ENCODE measurements around the gene TSPAN3. TPM values are rescaled to one million over a fixed set of nuclear protein-coding genes. Genes with fewer than 3 reads are reported as not detected.

TSPAN3 gene
- total RNA-seq, 2 experiments from 2014 or later: 49.1 to 49.4 TPM

GRCh38 chr15:77091097-77091496, 20.2 kb upstream of the TSPAN3 start:
- CTCF ChIA-PET: no interaction called here
- POLR2A ChIA-PET: no interaction called here

DNA sequence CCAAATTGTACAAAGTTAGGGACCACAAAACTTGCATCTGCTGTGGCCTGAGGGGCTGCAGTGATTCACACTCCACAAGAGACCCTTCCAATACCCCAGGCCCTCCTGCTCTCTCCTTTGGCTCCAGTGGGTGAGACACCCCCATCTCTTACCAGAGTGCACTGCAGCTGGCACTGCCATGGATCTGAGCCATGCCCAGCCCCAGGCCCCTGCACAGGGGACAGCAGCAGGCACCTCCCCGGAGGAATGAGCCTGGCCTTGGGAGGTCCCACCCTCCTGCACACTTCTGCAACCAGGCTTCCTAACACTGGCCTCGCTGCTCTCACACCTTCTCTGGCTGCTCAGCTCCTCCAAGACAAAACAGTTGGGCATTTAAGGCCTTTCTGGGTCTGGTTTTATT, 16.3 kb upstream of the TSPAN3 start:
- CTCF ChIA-PET: no interaction called here

GRCh38 chr15:77085297-77085696, 14.4 kb upstream of the TSPAN3 start:
- POLR2A ChIA-PET: no interaction called here
- CTCF ChIA-PET: no interaction called here

More for the DNA sequence above, 16.3 kb upstream of the TSPAN3 start:
- POLR2A ChIA-PET: interaction anchor here (0.6 kb wide), 1 partner anchor 74 kb away, joined by 3 read pairs; no protein-coding TSS in a partner anchor

DNA sequence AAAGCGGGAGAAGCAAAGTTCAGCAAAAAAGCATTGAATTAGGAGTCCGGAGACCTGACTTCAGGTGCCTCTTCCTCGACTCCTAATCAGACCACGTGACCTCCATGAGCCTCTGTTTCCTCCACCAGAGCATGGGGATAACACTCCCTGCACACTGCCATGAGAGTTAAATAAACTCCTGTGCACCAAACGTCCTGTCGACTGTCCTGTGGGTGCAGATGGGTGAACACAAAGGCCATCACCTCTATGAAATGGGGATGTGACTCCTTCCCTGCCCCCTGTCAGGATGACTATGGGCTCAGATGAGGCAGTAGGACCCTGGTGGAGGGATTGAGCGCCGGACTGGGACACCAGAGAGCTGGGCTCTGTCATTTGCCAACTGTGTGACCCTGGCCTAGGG, 13.5 kb upstream of the TSPAN3 start:
- ChIA-PET POLR2A (no interaction called here), CTCF (no interaction called here)

DNA sequence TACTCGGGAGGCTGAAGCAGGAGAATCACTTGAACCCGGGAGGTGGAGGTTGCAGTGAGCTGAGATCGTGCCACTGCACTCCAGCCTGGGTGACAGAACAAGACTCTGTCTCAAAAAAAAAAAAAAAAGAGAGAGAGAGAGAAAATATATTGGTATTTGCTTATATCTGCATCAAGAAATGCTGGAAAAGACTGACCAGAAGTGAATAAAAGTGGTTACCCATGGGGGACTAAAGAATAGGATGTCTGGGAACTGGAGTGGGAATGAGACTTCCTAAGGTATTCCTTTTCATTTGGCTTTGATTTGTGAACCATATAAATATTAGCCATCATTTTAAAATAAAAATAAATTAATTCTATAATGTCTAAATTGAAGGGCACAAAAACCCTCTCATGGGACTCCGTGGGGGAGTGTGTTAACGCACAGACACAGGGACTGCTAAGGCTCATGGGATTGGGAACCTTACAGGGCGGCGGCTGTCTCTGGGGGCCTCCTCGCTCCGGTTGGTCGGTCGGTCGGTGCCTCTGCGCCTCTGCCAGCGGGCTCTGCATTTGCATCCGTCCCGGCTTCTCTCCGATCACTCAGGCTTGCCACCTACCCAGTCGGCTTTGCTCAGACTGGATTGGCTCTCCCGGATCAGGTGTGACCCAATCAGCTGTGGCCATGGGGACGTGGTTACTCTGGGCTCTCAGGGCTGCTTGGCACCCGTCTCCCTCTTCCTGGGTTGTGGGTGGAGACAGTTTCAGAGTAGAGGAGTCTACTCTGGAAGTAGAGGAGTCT, 12.7 kb upstream of the TSPAN3 start:
- POLR2A ChIA-PET: no interaction called here
- CTCF ChIA-PET: interaction anchor here (0.9 to 1.5 kb wide), 2 partner anchors 110 to 460 kb away, joined by 3 to 6 read pairs; no protein-coding TSS in a partner anchor

DNA sequence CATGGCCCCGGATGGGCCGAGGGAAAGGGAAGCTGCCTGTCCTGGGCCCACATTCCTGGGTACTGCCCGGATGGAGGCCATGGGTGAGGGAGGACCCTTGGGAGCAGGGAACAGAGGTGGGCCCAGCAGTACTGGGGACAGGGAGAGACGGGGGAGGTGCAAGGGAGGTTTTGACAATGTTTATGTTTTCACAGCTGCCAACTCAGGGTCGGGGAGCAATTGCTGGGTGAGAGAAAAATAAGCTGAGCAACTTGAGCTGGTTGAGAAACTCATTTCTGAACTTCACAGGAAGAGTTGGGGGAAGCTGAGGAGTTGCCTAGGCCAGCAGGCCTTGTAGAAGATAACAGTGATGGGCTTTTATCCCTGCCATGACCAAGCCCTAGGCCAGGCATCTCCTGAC, 11.1 kb upstream of the TSPAN3 start:
- ChIA-PET CTCF (interaction anchor here (1.1 to 1.5 kb wide), 2 partner anchors 60 to 461 kb away, joined by 3 to 6 read pairs; no protein-coding TSS in a partner anchor), POLR2A (no interaction called here)

GRCh38 chr15:77076323-77076915, 5.5 kb upstream of the TSPAN3 start:
- ChIA-PET CTCF (no interaction called here), POLR2A (no interaction called here)

DNA sequence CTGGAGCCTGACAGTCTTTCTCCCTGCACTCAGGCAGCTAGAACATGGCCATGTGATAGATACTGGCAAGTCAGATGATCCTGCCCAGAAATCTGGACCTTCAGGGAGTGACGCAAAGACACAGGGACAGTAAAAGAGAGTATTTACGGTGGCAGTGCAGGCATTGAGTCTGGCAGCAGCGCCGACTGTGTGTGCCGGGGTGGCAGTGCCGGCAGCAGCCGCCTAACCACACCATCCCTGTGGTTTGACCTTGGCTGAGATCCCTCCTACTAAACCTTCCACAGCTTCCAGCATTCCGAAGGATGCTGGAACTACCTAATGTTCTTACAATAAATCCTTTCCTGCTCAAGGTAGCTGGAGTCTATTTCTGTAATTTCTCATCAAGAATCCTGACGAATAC, 4.6 kb upstream of the TSPAN3 start:
- CTCF ChIA-PET: no interaction called here
- POLR2A ChIA-PET: no interaction called here

DNA sequence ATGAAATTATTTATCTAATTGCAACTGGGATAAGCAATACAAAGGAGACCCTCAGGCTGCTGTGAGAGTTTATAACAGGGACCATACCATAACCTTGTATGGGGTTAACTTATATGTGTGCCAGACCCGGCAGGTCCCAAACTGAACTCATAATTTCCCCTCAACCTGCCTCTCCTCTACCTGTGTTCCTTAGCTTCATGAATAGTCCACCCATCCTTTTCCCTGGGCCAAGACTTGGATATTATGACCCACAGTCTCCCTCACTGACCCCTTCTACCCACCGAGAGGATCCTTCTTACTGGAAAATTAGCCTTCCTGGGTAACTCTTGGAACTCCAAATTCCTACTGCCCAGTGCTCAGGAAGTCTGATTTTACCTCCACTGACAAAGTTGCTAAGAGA, 3.4 kb upstream of the TSPAN3 start:
- POLR2A ChIA-PET: no interaction called here
- CTCF ChIA-PET: no interaction called here

- POLR2A ChIA-PET: interaction anchor here (0.6 to 1.0 kb wide), 2 partner anchors 74 to 83 kb away, joined by 3 read pairs; no protein-coding TSS in a partner anchor
- CTCF ChIA-PET: interaction anchor here (0.7 to 1.0 kb wide), 2 partner anchors 58 to 472 kb away, joined by 3 read pairs; no protein-coding TSS in a partner anchor
These were observed 655 bp upstream of the TSPAN3 start for GRCh38 chr15:77071305-77072223.

DNA sequence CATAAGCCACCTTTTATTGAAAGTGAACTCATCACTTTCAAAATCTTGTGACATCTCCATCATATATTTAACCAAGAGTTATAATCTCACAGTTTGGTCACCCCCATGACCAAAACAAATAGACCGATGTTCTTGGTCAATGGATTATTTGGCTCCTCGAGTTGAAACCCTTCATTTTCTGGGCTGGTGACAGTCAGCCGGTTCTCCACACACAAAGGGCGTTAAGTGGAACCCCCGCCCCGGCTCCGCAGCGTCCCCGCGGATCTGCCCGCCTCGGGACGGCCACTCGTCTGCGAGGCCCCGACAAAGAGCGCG, 772 bp downstream of the TSPAN3 start:
- CTCF ChIA-PET: no interaction called here

DNA sequence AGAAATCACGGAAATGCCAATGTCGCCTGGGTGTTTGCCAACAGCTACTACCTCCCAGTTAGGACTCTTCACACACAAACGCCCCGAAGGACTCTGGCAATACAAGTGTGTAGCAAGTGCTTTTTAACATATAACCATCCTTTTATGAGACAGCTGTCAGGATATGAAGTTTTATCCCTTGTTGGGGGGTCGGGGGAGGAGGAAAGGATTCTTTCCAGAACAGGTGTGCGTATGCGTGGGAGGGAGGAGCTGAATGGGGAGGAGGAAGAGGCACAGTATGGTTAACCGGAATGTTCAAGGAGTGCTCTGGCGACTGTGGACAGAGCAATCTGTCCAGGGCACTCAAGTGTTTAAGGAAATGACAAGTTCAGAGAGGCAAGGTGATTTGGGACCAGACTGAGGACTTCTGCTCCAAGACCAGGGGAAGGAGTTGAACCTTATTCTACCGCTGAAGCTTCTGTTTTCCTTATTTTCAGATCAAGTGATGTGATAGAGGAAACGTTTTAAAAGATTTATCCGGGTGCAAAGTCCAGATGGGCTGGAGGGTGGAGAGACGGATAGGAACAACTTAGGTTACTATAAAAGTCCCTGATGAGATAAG, 1.3 kb downstream of the TSPAN3 start:
- CTCF ChIA-PET: interaction anchor here (1.7 kb wide), 1 partner anchor 24 kb away, joined by 4 read pairs; no protein-coding TSS in a partner anchor

More for the DNA sequence above, 772 bp downstream of the TSPAN3 start:
- POLR2A ChIA-PET: no interaction called here

DNA sequence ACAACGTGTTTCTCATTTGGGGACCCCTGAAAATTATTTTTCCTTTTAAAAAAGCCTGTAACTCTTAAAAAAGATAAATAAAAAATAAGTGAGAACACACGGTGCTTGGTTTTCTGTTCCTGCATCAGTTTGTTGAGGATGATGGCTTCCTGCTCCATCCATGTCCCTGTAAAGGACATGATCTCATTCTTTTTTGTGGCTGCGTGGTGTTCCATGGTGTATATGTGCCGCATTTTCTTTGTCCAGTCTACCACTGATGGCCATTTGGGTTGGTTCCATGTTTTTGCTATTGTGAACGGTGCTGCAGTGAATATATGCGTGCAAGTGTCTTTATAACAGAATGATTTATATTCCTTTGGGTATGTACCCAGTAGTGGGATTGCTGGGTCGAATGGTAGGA, 2.3 kb downstream of the TSPAN3 start:
- POLR2A ChIA-PET: no interaction called here
- CTCF ChIA-PET: interaction anchor here (0.7 to 1.7 kb wide), 2 partner anchors 12 to 23 kb away, joined by 3 to 4 read pairs; no protein-coding TSS in a partner anchor

More for the DNA sequence above, 1.3 kb downstream of the TSPAN3 start:
- POLR2A ChIA-PET: no interaction called here

GRCh38 chr15:77067691-77068367, 3.1 kb downstream of the TSPAN3 start:
- CTCF ChIA-PET: interaction anchor here (0.7 to 1.7 kb wide), 2 partner anchors 11 to 23 kb away, joined by 3 to 4 read pairs; no protein-coding TSS in a partner anchor
- POLR2A ChIA-PET: no interaction called here

GRCh38 chr15:77066971-77067690, 3.8 kb downstream of the TSPAN3 start:
- ChIA-PET CTCF (interaction anchor here (0.8 to 1.4 kb wide), 2 partner anchors 9 to 17 kb away, joined by 4 read pairs; no protein-coding TSS in a partner anchor), POLR2A (no interaction called here)

GRCh38 chr15:77064539-77065308, 6.2 kb downstream of the TSPAN3 start:
- CTCF ChIA-PET: no interaction called here
- POLR2A ChIA-PET: no interaction called here

DNA sequence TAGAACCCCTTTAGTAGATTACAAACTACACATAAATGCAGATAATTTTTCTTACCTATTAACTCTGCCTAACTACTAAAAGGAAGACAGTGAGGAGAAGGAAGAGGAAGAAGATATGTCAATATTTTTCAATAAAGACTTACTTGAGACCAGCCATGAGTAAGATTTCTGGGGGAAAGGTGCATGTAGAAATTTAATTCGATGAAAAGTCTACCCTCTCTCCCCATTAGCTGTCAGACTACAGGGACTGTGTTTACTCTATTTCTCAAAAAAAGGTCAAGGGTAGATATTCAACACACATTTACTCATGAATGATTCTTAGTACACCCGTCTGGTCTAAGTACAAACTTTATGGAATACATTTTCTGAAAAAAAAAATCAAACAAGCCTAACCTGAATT, 6.8 kb downstream of the TSPAN3 start:
- ChIA-PET POLR2A (no interaction called here), CTCF (no interaction called here)

DNA sequence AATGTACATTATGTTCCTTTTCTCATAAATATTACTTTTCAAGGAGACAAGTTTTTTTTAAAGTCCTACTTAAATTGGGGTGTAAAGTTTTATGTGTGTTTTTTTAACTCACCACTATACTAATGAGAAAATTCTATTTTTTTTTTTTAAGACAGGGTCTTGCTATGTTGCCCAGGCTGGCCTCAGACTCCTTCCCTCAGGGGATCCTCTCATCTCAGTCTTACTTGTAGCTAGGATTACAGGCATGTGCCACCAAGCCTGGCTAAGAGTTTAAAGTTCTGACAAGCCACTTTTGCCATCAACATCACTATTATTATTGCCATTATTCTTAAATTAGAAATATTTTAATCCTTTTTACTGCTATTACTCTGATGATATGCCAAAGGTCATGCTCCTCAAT, 7.7 kb downstream of the TSPAN3 start:
- ChIA-PET CTCF (no interaction called here), POLR2A (no interaction called here)

All from activated CD8-positive, alpha-beta memory T cell treated with anti-CD3 and anti-CD28 coated beads for 36 hours (primary cell).